Measurements from ENCODE around the gene CCDC174.

Gene CCDC174

DNA sequence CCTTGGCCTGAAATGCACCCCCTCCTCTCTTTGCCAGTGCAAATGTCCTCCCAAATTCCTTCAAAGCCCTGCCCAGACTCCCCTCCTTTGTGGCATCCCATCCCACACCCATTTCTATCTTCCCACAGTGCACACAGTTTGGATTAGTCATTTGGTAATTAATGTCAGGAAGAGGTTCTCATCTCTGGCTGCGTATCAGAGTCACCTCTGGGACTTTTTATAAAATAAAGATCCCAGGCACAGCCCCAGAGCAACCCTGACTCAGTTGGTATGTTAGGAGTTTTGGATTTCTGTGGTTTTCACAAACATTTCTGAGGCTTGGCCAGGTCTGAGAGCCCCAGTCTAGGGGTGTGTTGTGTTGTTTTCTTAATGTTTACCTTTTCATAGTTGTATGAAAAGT is 65.0 kb downstream of the CCDC174 start:
- DNase-seq = no peak

DNA sequence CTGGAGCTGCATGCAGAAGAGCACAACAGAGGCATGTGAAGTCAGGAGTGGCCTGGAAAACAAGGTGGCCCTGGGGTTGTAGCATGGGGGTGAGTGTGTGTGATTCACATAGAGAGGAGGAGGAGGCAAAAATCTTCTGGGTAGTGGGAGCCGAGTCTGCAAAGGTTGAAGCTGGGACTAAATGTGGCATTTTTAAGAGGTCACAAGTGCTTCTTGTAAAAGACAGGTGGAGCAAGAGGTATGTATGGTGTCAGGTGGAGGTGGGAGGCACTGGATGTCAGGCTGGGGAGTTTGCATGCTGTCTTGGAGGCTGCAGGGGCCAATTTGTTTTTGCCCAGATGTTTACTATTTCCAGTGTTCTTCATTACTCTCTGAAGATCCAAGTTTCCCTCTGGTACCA is 65.7 kb downstream of the CCDC174 start:
- no peak for DNase-seq

DNA sequence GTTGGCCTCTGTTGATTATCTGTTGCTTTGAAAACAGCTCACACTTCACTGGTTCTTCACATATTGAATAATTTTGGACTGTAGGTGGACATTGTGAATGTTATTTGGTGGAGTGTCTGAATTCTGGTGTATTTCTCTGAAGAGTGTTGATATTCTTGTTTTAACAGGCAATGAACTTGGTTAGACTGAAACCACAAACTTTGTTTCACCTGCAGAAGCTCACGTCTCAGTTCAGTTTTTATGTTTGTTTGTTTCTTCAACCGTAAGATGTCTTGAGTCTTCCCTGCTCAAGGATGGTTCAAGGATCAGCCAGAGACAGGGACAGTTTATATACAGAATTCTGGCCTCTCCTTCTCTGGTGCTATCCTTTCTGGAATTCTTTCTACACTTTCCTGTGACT is 67.0 kb downstream of the CCDC174 start:
- DNase-seq = no peak

DNA sequence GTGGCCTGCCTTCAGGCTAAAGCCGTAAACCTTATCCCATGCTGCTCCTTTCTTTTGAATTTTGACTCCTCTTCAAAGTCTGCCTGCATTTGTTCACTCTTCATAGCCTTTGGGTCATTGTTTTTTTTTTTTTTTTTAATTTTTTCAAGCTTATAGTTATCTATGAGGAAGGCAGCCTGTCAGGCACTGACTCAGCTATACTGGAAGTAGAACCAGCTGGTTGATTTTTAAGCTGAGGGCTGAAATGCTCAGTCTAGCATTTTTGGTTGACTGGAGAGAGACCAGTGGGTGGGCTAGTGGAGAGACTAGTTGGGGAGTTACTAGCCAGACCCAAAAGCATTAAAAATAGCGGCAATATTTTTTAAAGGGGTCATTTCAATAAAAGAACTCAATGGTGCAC is 67.4 kb downstream of the CCDC174 start:
- DNase-seq = no peak

DNA sequence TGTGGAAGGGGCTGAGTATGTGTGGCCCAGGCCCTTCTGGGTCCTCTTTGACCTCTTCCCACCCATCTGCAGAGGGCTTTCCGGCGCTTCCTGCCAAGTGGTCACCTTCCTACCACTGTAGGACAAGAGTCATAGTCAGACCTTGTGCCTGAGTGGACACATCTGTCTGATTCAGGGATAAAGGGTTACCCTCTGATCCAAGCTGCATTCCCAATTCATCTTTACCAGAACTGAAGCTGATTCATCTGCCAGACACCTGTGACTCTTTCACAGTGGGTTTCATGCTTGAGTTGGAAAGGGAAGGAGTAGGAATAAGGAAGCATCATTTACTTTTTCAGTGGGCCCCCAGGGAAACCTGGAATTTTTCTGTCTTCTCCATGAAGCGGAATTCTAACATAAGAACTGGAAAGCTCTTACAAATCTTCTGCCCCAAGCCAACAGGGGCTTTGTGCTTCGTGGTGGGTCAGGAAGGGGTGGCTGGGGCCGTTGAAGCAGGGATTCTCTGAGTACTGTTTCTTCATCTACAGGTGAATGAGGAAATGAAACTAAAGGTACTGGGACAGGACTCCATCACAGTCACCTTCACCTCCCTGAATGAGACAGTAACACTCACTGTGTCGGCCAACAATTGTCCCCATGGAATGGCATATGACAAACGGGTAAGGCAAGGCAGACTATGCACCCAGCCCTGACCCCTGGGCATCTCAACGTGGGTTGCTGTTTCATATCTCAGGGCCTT is 69.7 kb downstream of the CCDC174 start:
- no peak for DNase-seq
